COR-L47 (cell line): ENCODE data around the gene OR10D3.
"Not testable (repeated sequence)": the region's sequence is repeated elsewhere in the genome, so short reads cannot be mapped to it uniquely, and the experiment has no call there.

Experiments used
- DNase-seq: peaks from one replicate; lab custom pipeline; 2025; lab: John Stamatoyannopoulos, UW

The OR10D3 gene

GRCh38 chr11:124194293-124195188 lies 11.4 kb downstream of the OR10D3 start:
- DNase-seq, result no peak

DNA sequence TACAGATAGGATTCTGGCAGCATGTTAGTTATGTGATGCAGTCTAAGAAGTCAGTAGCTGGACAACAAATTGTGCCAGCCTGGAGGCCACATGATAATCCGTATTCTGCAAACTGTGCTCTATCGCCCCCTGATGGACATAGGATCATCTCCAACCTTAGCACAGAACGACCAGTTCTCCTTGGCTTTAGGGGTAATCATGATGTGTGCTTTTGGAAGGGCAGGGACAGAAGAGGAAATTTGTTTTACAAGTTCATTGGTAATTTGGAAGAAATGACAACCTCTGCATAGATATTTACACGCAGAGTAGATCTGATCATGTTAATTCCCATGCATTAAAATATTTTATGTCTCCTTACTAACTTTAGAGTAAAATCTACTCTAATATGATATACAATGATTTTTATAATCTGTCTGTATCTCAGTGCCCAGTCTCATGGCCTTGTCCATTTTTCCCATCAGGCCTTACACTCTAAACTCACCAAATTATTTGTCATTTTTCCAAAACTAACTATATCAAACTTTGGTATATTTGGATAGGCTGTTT lies 12.1 kb downstream of the OR10D3 start:
- DNase-seq, result peak; percentile 71

DNA sequence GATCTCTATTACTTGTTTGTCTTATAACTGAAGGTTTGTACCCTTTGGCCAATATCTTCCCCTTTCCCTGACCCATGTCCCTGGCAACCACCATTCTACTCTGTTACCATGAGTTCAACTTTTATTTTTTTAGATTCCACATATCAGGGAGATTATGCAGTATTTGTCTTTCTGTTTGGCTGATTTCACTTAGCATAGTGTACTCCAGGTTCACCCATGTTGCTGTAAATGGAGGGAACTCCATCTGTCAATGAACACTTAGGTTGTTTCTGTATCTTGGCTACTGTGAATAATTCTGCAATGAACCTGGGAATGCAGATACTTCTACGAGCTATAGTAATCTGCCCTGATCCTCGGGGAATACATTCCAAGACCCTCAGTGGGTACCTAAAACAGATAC lies 14.9 kb downstream of the OR10D3 start:
- DNase-seq, result no peak

DNA sequence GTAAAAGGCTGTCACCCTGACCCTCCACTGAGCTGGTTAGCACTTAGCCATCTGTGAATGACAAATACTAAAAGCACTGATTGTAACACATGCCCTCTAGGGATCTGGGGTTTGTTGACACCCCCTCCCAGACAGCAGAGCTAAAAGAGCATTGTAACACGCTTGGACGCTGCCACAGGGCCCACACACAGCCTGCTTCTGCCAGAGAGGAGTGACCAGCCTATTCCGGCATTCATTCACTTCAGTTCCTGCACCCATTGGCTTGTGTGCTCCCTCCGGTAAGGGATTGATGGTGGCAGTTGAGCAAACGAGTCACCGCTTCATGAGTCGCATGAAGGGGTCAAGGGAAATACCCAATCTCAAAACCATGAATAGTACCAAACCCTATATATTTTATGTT lies 15.8 kb downstream of the OR10D3 start:
- no peak for DNase-seq

GRCh38 chr11:124199702-124200101 lies 16.6 kb downstream of the OR10D3 start:
- DNase-seq, result no peak

DNA sequence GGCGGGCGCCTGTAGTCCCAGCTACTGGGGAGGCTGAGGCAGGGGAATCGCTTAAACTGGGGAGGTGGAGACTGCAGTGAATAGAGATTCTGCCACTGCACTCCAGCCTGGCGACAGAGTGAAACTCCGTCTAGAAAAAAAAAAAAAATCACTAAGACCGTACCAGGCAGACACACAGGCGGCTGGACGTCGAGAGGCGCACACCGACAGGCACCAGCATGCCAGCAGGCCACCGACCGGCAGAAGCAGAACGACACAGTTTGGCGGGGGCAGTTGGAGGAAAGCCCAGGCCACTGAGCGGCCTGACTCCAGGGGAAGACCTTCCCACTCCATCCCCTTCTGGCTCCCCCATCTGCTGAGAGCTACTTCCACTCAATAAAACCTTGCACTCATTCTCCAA lies 17.5 kb downstream of the OR10D3 start:
- no peak for DNase-seq

DNA sequence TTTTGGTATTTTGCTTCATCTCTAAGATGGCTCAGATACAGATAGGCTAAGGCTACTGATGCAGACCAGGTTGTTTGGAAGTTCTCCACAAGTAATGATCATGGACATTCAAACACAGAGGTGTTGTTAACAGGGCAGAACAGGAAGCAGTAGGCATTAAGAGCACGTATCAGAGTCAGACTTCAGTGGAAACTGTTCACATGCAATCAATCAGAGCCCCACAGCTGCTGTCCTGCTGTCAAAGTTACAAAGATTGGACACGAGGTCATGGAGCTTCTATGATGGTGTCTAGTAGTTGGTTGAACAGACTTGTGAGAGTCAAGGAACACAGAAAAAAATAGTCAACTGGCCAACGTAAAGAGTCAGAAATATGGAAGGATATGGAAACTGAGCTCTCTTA lies 19.8 kb downstream of the OR10D3 start:
- DNase-seq, result no peak

- DNase-seq, result no peak
These were observed 20.9 kb downstream of the OR10D3 start for GRCh38 chr11:124204008-124204407.

DNA sequence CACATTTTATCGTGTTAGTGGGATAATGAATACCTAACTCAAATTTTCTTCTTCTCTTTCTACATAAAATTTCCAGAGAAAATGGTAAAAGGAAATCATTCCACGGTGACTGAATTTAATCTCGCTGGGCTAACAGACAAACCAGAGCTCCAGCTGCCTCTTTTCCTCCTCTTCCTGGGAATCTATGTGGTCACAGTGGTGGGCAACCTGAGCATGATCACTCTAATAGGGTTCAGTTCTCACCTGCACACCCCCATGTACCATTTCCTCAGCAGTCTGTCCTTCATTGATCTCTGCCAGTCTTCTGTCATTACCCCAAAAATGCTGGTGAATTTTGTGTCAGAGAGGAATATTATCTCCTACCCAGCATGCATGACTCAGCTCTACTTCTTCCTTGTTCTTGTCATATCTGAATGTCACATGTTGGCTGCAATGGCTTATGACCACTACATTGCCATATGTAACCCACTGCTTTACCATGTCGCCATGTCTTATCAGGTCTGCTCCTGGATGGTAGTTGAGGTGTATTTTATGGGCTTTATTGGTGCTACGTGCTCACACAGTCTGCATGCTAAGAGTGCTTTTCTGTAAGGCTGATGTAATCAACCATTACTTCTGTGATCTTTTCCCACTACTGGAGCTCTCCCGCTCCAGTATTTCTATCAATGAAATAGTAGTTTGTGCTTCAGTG lies 24.1 kb downstream of the OR10D3 start:
- DNase-seq, result no peak

DNA sequence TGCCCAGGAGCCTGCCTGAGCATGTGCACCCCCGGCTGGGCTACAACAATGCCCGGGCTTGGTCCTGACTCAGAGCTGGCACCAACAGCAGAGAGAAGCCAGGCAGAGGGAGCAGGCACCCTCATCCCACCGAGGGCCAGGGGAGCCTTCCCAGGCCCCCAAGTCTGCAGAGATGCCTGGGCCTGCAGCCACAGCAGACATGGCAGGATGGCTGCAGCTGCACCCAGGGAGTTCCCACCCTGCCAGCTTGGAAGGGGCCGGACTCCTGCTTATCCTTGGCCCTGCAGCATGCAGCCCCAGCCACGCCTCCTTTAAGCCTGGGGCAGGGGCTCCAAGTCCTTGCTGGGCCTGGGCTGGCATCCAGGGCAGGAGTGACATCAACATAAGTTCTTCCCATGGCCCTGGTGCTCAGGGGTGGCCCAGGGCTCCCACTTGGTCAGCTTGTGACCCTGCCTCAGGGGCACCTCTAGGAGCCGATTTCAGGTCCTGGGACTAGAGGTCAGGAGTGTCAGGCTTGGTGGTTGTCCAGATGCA lies 26.7 kb downstream of the OR10D3 start:
- no peak for DNase-seq

- DNase-seq, result no peak
These were observed 27.3 kb downstream of the OR10D3 start for GRCh38 chr11:124210421-124210820.

GRCh38 chr11:124211321-124211720 lies 28.2 kb downstream of the OR10D3 start:
- DNase-seq, result no peak

- DNase-seq, result no peak
These were observed 30.9 kb downstream of the OR10D3 start for GRCh38 chr11:124214027-124214426.

DNA sequence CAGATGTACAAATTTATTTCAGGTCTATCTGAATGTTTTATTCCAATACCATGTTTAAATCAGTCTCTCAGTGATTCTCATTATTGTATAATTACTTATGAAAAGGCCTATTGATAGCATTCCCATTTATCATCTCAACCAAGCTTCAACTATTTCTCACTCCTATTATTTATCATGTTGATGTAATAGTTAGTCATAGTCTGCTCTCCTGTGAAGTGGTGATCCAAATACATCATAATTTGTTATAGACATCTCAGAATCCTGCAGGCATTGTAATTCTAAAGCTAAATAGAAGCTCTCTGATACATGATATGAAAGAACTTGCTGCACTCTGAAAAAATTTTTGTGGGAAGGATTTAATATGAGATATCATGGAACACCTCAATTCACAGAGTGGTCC lies 36.0 kb downstream of the OR10D3 start:
- no peak for DNase-seq

- no peak for DNase-seq
These were observed 39.3 kb downstream of the OR10D3 start for GRCh38 chr11:124222407-124222806.

GRCh38 chr11:124224618-124225423 lies 41.7 kb downstream of the OR10D3 start:
- not testable (repeated sequence) for DNase-seq

DNA sequence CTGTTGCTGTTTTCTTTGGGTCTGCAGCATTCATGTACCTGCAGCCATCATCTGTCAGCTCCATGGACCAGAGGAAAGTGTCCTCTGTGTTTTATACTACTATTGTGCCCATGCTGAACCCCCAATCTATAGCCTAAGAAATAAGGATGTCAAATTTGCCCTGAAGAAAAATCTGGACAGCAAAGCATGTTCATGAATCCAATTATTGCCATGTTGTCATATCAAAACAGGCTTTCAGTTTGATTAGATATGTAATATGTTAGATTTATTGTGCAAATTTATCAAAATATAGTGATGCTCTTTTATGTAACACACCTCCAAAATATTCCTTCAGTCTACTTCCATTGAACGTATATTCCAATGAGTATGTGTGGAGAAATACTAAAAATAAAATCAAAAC lies 42.3 kb downstream of the OR10D3 start:
- DNase-seq, result no peak

GRCh38 chr11:124233376-124233775 lies 50.2 kb downstream of the OR10D3 start:
- DNase-seq, result no peak
